Superior temporal gyrus (tissue), 1 donor: Measurements from ENCODE around the gene BACE1-AS.

Experiments
- DNase-seq: peaks from one replicate; pipeline ENCODE4 v3.0.0-alpha.2; 2016; ENCODE audit errors: extremely low spot score

The BACE1-AS gene

GRCh38 chr11:117289795-117290194 is 1.4 kb upstream of the BACE1-AS start:
- no peak for DNase-seq

- DNase-seq, result no peak
Measured at GRCh38 chr11:117292616-117293015, 1.5 kb downstream of the BACE1-AS start.

- peak; percentile 90 for DNase-seq
Measured at GRCh38 chr11:117295438-117296137, 4.4 kb downstream of the BACE1-AS start.

- DNase-seq, result no peak
Measured at GRCh38 chr11:117296881-117297280, 5.7 kb downstream of the BACE1-AS start.

GRCh38 chr11:117298195-117298594 is 7.0 kb downstream of the BACE1-AS start:
- DNase-seq, result no peak

GRCh38 chr11:117299351-117300282 is 8.5 kb downstream of the BACE1-AS start:
- DNase-seq, result no peak

- no peak for DNase-seq
Measured at GRCh38 chr11:117300283-117300663, 9.1 kb downstream of the BACE1-AS start.

GRCh38 chr11:117300773-117301172 is 9.6 kb downstream of the BACE1-AS start:
- peak; percentile 65 for DNase-seq

- DNase-seq, result no peak
Measured at GRCh38 chr11:117302228-117302627, 11.1 kb downstream of the BACE1-AS start.

GRCh38 chr11:117303101-117303500 is 12.0 kb downstream of the BACE1-AS start:
- no peak for DNase-seq

- DNase-seq, result no peak
Measured at GRCh38 chr11:117303646-117304315, 12.6 kb downstream of the BACE1-AS start.

- DNase-seq, result no peak
Measured at GRCh38 chr11:117305145-117305544, 14.0 kb downstream of the BACE1-AS start.

GRCh38 chr11:117309310-117309709 is 18.2 kb downstream of the BACE1-AS start:
- DNase-seq, result no peak

GRCh38 chr11:117313091-117313490 is 21.9 kb downstream of the BACE1-AS start:
- DNase-seq, result no peak

GRCh38 chr11:117313828-117314768 is 23.0 kb downstream of the BACE1-AS start:
- no peak for DNase-seq

GRCh38 chr11:117314840-117315239 is 23.7 kb downstream of the BACE1-AS start:
- DNase-seq, result no peak

GRCh38 chr11:117315285-117316196 is 24.4 kb downstream of the BACE1-AS start:
- DNase-seq, result no peak

- peak; percentile 95 for DNase-seq
Measured at GRCh38 chr11:117316197-117316961, 25.2 kb downstream of the BACE1-AS start, which contains the start of gene BACE1. Gene BACE1, minus strand, starts transcription at chr11:117316256. Its CDS starts 461 bp downstream, at chr11:117315795.

- no peak for DNase-seq
Measured at GRCh38 chr11:117318738-117319137, 27.6 kb downstream of the BACE1-AS start.
